HG02981 (cell line): ENCODE measurements around the gene SV2C.

ENCODE experiments used
- ATAC-seq: cut with Tn5 transposase; IDR thresholded peaks from one replicate; pipeline ENCODE4 v1.9.1; 2021; ENCODE audit warnings: mild to moderate bottlenecking, moderate library complexity; ENCODE audit not compliant: unreplicated experiment

The SV2C gene

GRCh38 chr5:76372323-76373054 lies 289.3 kb downstream of the SV2C start:
- no peak for ATAC-seq

- ATAC-seq: no peak
Measured at GRCh38 chr5:76376148-76376865, 293.1 kb downstream of the SV2C start.

GRCh38 chr5:76376866-76377230 lies 293.7 kb downstream of the SV2C start:
- ATAC-seq: no peak

GRCh38 chr5:76378355-76378754 lies 295.2 kb downstream of the SV2C start:
- no peak for ATAC-seq

GRCh38 chr5:76379316-76379715 lies 296.1 kb downstream of the SV2C start:
- no peak for ATAC-seq

- ATAC-seq: no peak
Measured at GRCh38 chr5:76379855-76380254, 296.7 kb downstream of the SV2C start.

GRCh38 chr5:76380346-76381066 lies 297.3 kb downstream of the SV2C start:
- ATAC-seq: no peak

GRCh38 chr5:76383126-76383832 lies 300.1 kb downstream of the SV2C start:
- no peak for ATAC-seq

- ATAC-seq: no peak
Measured at GRCh38 chr5:76384189-76384588, 301.0 kb downstream of the SV2C start.

- no peak for ATAC-seq
Measured at GRCh38 chr5:76384705-76385104, 301.5 kb downstream of the SV2C start.

- no peak for ATAC-seq
Measured at GRCh38 chr5:76385540-76385939, 302.4 kb downstream of the SV2C start.

- no peak for ATAC-seq
Measured at GRCh38 chr5:76386360-76386759, 303.2 kb downstream of the SV2C start.

GRCh38 chr5:76388236-76388635 lies 305.1 kb downstream of the SV2C start:
- ATAC-seq: no peak

GRCh38 chr5:76388791-76389512 lies 305.8 kb downstream of the SV2C start:
- no peak for ATAC-seq

- no peak for ATAC-seq
Measured at GRCh38 chr5:76389513-76390154, 306.5 kb downstream of the SV2C start.

GRCh38 chr5:76391014-76391413 lies 307.8 kb downstream of the SV2C start:
- no peak for ATAC-seq

- no peak for ATAC-seq
Measured at GRCh38 chr5:76393035-76393680, 310.0 kb downstream of the SV2C start.

GRCh38 chr5:76397200-76397599 lies 314.0 kb downstream of the SV2C start:
- ATAC-seq: no peak

GRCh38 chr5:76399268-76399667 lies 316.1 kb downstream of the SV2C start:
- no peak for ATAC-seq

GRCh38 chr5:76400466-76400865 lies 317.3 kb downstream of the SV2C start:
- ATAC-seq: no peak
